ENCODE measurements around the gene ZBTB44. TPM values are rescaled to one million over a fixed set of nuclear protein-coding genes. Genes with fewer than 3 reads are reported as not detected.

Gene ZBTB44, protein sequence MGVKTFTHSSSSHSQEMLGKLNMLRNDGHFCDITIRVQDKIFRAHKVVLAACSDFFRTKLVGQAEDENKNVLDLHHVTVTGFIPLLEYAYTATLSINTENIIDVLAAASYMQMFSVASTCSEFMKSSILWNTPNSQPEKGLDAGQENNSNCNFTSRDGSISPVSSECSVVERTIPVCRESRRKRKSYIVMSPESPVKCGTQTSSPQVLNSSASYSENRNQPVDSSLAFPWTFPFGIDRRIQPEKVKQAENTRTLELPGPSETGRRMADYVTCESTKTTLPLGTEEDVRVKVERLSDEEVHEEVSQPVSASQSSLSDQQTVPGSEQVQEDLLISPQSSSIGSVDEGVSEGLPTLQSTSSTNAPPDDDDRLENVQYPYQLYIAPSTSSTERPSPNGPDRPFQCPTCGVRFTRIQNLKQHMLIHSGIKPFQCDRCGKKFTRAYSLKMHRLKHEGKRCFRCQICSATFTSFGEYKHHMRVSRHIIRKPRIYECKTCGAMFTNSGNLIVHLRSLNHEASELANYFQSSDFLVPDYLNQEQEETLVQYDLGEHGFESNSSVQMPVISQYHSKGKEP
- total RNA-seq = 52.6 and 70.9 TPM in 2 replicates

GRCh38 chr11:130314750-130315285 is at the start of gene ZBTB44:
ZBTB44 (minus strand) TSS chr11:130314917; CDS start chr11:130261873, 53,044 bp downstream.

Small RNA genes within 50 kb of the gene (small RNA-seq; reads per million reads assigned to genes)
- gene RN7SL778P = not detected

Other genes starting within 250 kb of the ZBTB44 start
- gene APLP2, start 245.0 kb downstream of the ZBTB44 start, total RNA-seq = 544 and 676 TPM in 2 replicates
- 0.16 and 0.49 TPM in 2 replicates for gene ST14, start 155.1 kb downstream of the ZBTB44 start, total RNA-seq
- gene ADAMTS8, start 113.7 kb upstream of the ZBTB44 start, total RNA-seq = 0.12 and 0.16 TPM in 2 replicates
- gene ADAMTS15, start 133.7 kb upstream of the ZBTB44 start, total RNA-seq = 0.32 and 0.85 TPM in 2 replicates